ENCODE data around the gene SLC16A5. TPM values are rescaled to one million over a fixed set of nuclear protein-coding genes. Genes with fewer than 3 reads are reported as not detected.
A peak's percentile ranks its signal among the peaks of the same experiment; 100 is the strongest.

SLC16A5 gene
- total and polyA plus RNA-seq, 10 of the 15 experiments (the other 5 are each of a cell fraction or from before 2014, with no cell fraction given), result 0.03 to 3.1 (median 0.96) TPM

DNA sequence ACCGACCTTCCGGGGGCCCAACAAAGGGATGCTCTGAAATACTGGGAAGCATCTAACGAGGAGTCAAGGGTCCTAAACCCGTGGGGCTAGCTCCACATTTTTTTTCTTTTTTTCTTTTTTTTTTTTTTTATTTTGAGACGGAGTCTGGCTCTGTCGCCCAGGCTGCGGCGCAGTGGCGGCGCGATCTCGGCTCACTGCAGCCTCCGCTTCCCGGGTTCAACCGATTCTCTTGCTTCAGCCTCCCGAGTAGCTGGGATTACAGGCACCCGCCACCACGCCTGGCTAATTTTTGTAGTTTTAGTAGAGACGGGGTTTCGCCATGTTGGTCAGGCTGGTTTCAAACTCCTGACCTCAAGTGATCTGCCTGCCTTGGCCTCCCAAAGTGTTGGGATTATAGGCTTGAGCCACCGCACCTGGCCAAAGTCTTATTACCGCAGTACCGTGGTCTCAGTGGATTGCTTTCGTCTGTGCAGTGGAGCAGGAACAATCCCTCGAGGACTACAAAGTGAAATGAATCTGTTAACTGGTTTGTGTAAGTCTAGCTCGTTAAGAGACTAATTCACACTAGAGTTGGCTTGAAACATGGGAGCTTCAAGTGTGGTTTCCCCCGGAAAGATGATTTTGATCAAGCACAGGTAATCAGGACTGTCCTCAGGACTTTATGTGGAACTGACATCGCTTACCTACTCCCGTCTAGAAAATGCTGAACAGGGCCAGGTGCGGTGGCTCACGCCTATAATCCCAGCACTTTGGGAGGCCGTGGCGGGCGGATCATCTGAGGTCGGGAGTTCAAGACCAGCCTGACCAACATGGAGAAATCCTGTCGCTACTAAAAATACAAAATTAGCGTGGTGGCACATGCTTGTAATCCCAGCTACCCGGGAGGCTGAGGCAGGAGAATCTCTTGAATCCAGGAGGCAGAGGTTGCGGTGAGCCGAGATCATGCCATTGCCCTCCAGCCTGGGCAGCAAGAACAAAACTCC lies 44.6 kb downstream of the SLC16A5 start (continued):
- TF ChIP-seq, protein P1, sequence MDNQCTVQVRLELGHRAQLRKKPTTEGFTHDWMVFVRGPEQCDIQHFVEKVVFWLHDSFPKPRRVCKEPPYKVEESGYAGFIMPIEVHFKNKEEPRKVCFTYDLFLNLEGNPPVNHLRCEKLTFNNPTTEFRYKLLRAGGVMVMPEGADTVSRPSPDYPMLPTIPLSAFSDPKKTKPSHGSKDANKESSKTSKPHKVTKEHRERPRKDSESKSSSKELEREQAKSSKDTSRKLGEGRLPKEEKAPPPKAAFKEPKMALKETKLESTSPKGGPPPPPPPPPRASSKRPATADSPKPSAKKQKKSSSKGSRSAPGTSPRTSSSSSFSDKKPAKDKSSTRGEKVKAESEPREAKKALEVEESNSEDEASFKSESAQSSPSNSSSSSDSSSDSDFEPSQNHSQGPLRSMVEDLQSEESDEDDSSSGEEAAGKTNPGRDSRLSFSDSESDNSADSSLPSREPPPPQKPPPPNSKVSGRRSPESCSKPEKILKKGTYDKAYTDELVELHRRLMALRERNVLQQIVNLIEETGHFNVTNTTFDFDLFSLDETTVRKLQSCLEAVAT (IDR thresholded peaks at IDR 0.05), result peak; percentile 99
- TF ChIP-seq, protein P2, sequence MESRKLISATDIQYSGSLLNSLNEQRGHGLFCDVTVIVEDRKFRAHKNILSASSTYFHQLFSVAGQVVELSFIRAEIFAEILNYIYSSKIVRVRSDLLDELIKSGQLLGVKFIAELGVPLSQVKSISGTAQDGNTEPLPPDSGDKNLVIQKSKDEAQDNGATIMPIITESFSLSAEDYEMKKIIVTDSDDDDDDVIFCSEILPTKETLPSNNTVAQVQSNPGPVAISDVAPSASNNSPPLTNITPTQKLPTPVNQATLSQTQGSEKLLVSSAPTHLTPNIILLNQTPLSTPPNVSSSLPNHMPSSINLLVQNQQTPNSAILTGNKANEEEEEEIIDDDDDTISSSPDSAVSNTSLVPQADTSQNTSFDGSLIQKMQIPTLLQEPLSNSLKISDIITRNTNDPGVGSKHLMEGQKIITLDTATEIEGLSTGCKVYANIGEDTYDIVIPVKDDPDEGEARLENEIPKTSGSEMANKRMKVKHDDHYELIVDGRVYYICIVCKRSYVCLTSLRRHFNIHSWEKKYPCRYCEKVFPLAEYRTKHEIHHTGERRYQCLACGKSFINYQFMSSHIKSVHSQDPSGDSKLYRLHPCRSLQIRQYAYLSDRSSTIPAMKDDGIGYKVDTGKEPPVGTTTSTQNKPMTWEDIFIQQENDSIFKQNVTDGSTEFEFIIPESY (IDR thresholded peaks at IDR 0.05), result peak; percentile 81; the same call in 1 of the 2 replicates

DNA sequence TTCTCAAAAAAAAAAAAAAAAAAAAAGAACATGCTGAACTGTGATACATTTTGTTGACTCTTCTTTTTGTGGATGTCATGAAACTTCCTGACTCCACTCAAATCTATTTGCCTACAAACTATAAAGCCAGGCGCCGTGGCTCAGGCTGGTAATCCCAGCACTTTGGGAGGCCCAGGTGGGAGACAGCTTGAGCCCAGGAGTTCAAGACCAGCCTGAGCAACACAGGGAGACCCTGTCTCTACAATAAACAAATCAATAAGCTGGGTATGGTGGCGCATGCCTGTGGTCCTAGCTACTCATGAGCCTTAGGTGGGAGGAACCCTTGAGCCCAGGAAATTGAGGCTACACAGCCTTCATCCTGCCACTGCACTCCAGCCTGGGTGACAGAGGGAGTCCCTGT lies 45.2 kb downstream of the SLC16A5 start:
- H3K4me2 ChIP-seq (ENCODE audit: control insufficient read depth, insufficient read depth), result no peak overlapping the region
- ChIA-PET RAD21 (ENCODE audit: unreplicated experiment) (interaction anchor here (2.9 to 4.7 kb wide), 2 partner anchors 18 to 171 kb away, joined by 30 to 70 read pairs; no protein-coding TSS in a partner anchor), POLR2A (interaction anchor here (0.6 to 6.2 kb wide), 6 partner anchors 12 to 171 kb away, joined by 3 to 53 read pairs (median 4); partner anchors contain the start of gene ARMC7), SMC1A (ENCODE audit: uncharacterized antibody, unreplicated experiment) (interaction anchor here (0.6 to 6.1 kb wide), 6 partner anchors 18 to 171 kb away, joined by 3 to 77 read pairs (median 6); no protein-coding TSS in a partner anchor), CTCF (interaction anchor here (0.6 to 9.3 kb wide), 8 partner anchors 12 to 172 kb away, joined by 3 to 167 read pairs (median 8); no protein-coding TSS in a partner anchor)
- intact Hi-C loops (cut with micrococcal nuclease; ENCODE audit: unreplicated experiment) (no loop called here), in situ Hi-C loops (cut with MboI) (no loop called here)
- peaks cover 21% of the 10 kb centered on the region for H3K79me2 ChIP-seq (ENCODE audit: control insufficient read depth, insufficient read depth, low read length)
- no peak for DNase-seq (ENCODE audit: low read depth, low spot score)
- H3K9ac ChIP-seq (ENCODE audit: control insufficient read depth, insufficient read depth, low read length), result no peak overlapping the region
- no peaks in the 10 kb centered on the region for H4K20me1 ChIP-seq (ENCODE audit: control insufficient read depth, insufficient read depth)
- TF ChIP-seq CBX5 (IDR thresholded peaks at IDR 0.05; ENCODE audit: low read depth), result no peak
- BruUV-seq (replicated peaks), result no TSS peak
- H3K4me3 ChIP-seq, result no peak overlapping the region
- H3K36me3 ChIP-seq (ENCODE audit: control insufficient read depth in 2 of 2, insufficient read depth in 2 of 2, low read length in 1 of 2), result peaks cover 1 to 6% of the 10 kb centered on the region in 2 experiments
- no peaks in the 10 kb centered on the region for H3K9me3 ChIP-seq (replicated peaks; ENCODE audit: control insufficient read depth, insufficient read depth, low read length)
- ATAC-seq, result no peak
- H3K27ac ChIP-seq (ENCODE audit: control insufficient read depth, insufficient read depth), result no peak overlapping the region
- H3K27me3 ChIP-seq (replicated peaks in 1 of 2; ENCODE audit: control insufficient read depth in 2 of 2, insufficient read depth in 2 of 2, low read length in 1 of 2), result no peaks in the 10 kb centered on the region
- no peak overlapping the region for H2AFZ ChIP-seq (ENCODE audit: control insufficient read depth, low read depth, low read length)
- 100% methylated on average over 3 of the region's 3 CpGs for WGBS (ENCODE audit: insufficient coverage, insufficient replicate concordance, low lambda C conversion rate, missing lambda C conversion rate)
- FAIRE-seq, result no peak
- peaks cover 14% of the 10 kb centered on the region for H3K4me1 ChIP-seq (ENCODE audit: control insufficient read depth, insufficient read depth, low read length)
